SK-N-SH (cell line): ENCODE results near the gene TNFRSF19.

ENCODE experiments used
- CHD2 ChIP-seq: fragments of 150-350 bp; IDR thresholded peaks from 2 replicates; pipeline ENCODE4 v1.6.1; 2018; ENCODE audit warnings: low read length; ENCODE audit not compliant: partially characterized antibody
- EP300 ChIP-seq, 2 experiments: IDR thresholded peaks; 2 replicates each; pipeline versions ENCODE4 v1.4.0 to v1.6.1; 2012; ENCODE audit warnings: borderline replicate concordance in 1 of 2, low read depth in 1 of 2, low read length in 1 of 2
- EZH2phosphoT487 ChIP-seq: fragments of 200-600 bp; sonication (generic); IDR thresholded peaks from 2 replicates; pipeline ENCODE4 v1.6.1; 2017; ENCODE audit warnings: low read depth, mixed run types, mild to moderate bottlenecking, antibody characterized with exemption, moderate library complexity, borderline replicate concordance
- FOXM1 ChIP-seq: IDR thresholded peaks from 2 replicates; pipeline ENCODE4 v1.4.0; 2012; ENCODE audit warnings: low read depth, mild to moderate bottlenecking
- MXI1 ChIP-seq: IDR thresholded peaks from 2 replicates; pipeline ENCODE4 v1.6.1; 2012; ENCODE audit warnings: mild to moderate bottlenecking, low read depth, low read length, improper control_type of control experiment
- NRF1 ChIP-seq: IDR thresholded peaks from 2 replicates; pipeline ENCODE4 v1.6.1; 2012; ENCODE audit warnings: low read depth, mild to moderate bottlenecking, low read length
- POLR2AphosphoS5 ChIP-seq: IDR thresholded peaks from 2 replicates; pipeline ENCODE4 v1.6.1; 2012; ENCODE audit warnings: low read depth, low read length
- RFX5 ChIP-seq: IDR thresholded peaks from 2 replicates; pipeline ENCODE4 v1.6.1; 2012; ENCODE audit warnings: mild to moderate bottlenecking, improper control_type of control experiment, low read length
- SIN3A ChIP-seq: IDR thresholded peaks from 2 replicates; pipeline ENCODE4 v1.6.1; 2012; ENCODE audit warnings: low read depth, mild to moderate bottlenecking, low read length, moderate library complexity, borderline replicate concordance
- SMC3 ChIP-seq: IDR thresholded peaks from 2 replicates; pipeline ENCODE4 v1.6.1; 2012; ENCODE audit warnings: low read depth, low read length, improper control_type of control experiment
- YY1 ChIP-seq: IDR thresholded peaks from 2 replicates; pipeline ENCODE4 v1.4.0; 2012; ENCODE audit warnings: low read depth, mild to moderate bottlenecking
- TF ChIP-seq, protein P1 (sequence below): IDR thresholded peaks from 2 replicates; pipeline ENCODE4 v1.6.1; 2012; ENCODE audit warnings: mild to moderate bottlenecking, low read depth, low read length, moderate library complexity
- TF ChIP-seq, protein P2 (sequence below): fragments of 200-600 bp; sonication (generic); IDR thresholded peaks from 2 replicates; pipeline ENCODE4 v1.6.1; 2017; ENCODE audit warnings: antibody characterized with exemption, mild to moderate bottlenecking, moderate library complexity
- TF ChIP-seq, protein P3 (sequence below): IDR thresholded peaks from 2 replicates; pipeline ENCODE4 v1.4.0; 2012; ENCODE audit warnings: low read depth

DNA sequence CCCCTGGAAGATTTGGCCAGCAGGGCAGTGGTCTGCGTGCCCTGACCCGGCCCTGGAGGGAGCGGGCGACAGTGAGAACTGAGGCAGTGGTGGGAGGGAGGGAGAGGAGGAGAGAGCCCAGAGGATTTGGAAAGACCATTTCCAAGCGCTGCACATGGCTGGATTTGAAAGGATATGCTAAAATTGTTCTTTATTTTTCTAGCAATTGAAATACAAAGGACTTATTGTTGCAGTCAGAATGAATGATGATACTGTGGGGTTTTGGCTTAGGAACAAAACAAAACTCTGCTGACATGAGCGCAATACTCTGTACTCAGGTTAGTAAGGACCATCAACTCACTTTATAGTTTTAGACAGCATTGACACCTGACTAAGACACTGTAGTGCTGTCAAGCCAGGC, 69.5 kb downstream of the TNFRSF19 start:
- TF ChIP-seq, protein P1, sequence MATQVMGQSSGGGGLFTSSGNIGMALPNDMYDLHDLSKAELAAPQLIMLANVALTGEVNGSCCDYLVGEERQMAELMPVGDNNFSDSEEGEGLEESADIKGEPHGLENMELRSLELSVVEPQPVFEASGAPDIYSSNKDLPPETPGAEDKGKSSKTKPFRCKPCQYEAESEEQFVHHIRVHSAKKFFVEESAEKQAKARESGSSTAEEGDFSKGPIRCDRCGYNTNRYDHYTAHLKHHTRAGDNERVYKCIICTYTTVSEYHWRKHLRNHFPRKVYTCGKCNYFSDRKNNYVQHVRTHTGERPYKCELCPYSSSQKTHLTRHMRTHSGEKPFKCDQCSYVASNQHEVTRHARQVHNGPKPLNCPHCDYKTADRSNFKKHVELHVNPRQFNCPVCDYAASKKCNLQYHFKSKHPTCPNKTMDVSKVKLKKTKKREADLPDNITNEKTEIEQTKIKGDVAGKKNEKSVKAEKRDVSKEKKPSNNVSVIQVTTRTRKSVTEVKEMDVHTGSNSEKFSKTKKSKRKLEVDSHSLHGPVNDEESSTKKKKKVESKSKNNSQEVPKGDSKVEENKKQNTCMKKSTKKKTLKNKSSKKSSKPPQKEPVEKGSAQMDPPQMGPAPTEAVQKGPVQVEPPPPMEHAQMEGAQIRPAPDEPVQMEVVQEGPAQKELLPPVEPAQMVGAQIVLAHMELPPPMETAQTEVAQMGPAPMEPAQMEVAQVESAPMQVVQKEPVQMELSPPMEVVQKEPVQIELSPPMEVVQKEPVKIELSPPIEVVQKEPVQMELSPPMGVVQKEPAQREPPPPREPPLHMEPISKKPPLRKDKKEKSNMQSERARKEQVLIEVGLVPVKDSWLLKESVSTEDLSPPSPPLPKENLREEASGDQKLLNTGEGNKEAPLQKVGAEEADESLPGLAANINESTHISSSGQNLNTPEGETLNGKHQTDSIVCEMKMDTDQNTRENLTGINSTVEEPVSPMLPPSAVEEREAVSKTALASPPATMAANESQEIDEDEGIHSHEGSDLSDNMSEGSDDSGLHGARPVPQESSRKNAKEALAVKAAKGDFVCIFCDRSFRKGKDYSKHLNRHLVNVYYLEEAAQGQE = no peak
- TF ChIP-seq, protein P2, sequence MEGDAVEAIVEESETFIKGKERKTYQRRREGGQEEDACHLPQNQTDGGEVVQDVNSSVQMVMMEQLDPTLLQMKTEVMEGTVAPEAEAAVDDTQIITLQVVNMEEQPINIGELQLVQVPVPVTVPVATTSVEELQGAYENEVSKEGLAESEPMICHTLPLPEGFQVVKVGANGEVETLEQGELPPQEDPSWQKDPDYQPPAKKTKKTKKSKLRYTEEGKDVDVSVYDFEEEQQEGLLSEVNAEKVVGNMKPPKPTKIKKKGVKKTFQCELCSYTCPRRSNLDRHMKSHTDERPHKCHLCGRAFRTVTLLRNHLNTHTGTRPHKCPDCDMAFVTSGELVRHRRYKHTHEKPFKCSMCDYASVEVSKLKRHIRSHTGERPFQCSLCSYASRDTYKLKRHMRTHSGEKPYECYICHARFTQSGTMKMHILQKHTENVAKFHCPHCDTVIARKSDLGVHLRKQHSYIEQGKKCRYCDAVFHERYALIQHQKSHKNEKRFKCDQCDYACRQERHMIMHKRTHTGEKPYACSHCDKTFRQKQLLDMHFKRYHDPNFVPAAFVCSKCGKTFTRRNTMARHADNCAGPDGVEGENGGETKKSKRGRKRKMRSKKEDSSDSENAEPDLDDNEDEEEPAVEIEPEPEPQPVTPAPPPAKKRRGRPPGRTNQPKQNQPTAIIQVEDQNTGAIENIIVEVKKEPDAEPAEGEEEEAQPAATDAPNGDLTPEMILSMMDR = no peak
- TF ChIP-seq NRF1 (no peak), POLR2AphosphoS5 (no peak), FOXM1 (no peak), CHD2 (no peak), EZH2phosphoT487 (no peak), SIN3A (no peak), YY1 (no peak), MXI1 (no peak), SMC3 (no peak), EP300 (IDR thresholded peaks at IDR 0.05; ENCODE audit: borderline replicate concordance in 1 of 2, low read depth in 1 of 2, low read length in 1 of 2) (no peak), RFX5 (no peak)
- TF ChIP-seq, protein P3, sequence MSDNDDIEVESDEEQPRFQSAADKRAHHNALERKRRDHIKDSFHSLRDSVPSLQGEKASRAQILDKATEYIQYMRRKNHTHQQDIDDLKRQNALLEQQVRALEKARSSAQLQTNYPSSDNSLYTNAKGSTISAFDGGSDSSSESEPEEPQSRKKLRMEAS = no peak
